ENCODE data around the gene LMNTD1.
"Not testable (repeated sequence)": the region's sequence is repeated elsewhere in the genome, so short reads cannot be mapped to it uniquely, and the experiment has no call there.

Gene LMNTD1

DNA sequence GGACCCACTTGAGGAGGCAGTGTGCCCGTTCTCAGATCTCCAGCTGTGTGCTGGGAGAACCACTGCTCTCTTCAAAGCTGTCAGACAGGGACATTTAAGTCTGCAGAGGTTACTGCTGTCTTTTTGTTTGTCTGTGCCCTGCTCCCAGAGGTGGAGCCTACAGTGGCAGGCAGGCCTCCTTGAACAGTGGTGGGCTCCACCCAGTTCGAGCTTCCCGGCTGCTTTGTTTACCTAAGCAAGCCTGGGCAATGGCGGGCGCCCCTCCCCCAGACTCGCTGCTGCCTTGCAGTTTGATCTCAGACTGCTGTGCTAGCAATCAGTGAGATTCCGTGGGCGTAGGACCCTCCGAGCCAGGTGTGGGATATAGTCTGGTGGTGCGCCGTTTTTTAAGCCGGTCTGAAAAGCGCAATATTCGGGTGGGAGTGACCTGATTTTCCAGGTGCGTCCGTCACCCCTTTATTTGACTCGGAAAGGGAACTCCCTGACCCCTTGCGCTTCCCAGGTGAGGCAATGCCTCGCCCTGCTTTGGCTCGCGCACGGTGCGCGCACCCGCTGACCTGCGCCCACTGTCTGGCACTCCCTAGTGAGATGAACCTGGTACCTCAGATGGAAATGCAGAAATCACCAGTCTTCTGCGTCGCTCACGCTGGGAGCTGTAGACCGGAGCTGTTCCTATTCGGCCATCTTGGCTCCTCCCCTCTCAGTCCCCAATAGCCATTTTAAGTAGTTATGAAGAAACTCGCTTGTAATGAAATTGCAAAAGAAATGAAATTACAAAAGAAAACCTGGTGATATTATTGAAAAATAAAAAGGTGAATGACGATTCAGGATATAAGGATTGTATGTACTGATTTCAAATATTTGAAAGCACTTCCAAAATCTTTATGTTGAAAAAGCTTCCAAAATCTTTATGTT, 63.9 kb downstream of the LMNTD1 start:
- not testable (repeated sequence) for DNase-seq (ENCODE audit: low spot score)

DNA sequence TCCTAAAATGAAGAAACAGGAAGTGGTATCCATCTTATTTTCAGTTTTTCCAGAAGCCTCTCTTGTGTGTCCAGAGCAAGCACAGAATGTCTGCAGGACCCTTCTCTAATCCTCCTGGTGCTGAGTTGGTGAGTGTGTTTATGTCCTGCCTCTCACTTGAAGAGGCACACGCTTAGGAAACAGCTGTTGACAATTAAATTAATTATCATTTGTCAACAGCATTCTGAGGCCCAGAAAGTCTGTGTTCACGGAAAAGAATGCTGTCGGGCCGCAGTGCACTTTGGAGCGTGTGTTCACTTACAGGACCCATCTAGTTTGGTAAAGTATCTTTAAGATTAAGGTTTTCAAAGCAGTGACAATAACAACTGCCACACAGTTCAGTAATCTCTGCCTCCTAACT, 70.5 kb downstream of the LMNTD1 start:
- DNase-seq (ENCODE audit: low spot score): no peak

DNA sequence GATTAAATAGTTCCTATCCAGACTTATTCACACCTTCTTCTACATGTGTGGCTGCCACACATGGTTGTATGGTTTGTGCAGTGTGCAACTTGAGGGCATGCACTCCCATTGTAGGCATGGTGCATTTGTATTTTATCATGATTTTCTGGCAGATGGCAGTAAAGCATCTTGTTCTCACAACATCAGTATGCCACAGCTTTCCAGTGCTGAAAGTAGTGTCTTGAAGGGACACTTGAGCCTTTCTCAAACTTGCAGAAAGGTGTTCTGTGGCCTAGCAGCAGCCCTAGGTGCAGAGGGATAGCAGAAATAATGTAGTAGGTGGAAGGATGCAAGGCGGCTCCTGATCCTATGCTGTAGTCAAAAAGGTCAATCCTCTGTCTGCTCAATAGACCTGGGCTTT, 72.9 kb downstream of the LMNTD1 start:
- no peak for DNase-seq (ENCODE audit: low spot score)

DNA sequence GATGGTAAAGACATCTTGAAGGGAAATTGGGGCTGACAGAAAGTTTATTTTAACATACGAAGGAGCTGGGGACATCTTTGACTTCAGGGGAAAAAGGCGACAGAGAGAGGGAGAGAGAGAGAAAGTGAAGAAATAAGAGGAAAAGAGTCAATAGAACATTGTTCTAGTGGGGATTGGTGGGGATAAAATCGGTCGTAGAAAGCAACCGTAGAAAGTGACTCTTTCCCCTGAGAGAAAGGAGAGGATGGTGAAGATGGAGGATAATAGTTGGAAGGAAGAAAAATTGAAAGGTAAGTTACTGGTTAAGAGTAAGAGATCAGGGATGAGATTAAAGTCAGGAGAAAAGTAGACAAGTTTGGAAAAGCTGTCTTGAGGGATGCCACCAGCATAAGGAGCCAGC, 75.9 kb downstream of the LMNTD1 start:
- no peak for DNase-seq (ENCODE audit: low spot score)

DNA sequence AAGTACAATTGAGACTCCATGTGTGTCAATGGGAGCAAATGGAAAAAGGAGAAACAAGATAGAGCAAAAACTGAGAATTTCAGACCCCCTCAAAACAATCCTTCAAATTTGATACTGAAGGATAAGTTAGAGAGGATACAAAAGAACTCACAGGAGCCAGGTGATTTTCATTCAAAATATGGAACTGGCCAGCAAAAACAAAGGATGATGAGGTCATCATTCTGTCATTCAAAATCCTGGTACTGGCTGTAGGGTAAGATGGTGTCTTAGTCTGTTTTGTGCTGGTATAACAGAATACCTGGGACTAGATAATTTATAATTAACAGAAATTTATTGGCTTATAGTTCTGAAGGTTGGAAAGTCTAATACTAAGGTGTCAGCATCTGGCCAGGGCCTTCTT, 80.6 kb downstream of the LMNTD1 start:
- DNase-seq (ENCODE audit: low spot score): no peak

DNA sequence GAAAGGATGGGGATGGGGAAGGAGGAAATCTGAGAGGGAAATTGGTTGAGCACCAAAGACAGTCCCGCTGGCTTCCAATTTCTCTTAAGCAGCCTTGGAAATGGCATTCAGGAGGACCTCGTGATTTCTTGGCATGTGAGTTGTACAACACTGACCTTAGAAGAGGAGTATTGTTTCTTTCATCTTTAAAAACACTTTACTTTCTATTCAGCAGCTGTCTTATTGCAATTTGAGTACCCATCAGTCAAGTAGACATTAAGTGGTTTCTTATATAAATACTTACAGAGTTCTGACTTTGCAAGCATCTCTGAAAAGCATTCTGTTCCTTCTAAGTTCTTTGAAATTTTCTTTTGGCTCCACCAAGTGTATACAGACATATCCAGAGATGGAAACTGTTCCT, 83.2 kb downstream of the LMNTD1 start:
- no peak for DNase-seq (ENCODE audit: low spot score)

DNA sequence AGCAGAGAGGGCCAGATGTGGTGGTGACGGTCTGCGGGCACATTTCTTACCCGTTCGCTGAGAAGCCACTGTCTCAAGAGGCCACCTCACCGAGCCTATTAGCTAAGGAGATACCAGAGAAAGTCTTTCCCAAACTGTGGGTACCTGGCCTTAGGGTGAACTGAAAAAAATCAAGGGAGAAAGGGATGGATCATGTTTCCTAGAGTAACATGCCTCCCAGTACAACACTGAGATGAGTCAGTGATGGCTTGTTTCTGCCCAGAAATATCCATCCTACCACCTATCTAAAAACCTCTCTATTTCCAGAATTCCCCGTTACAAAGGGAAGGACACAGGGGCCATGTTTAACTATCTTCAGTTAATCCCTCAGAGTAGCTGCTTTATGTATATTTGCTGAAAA, 83.7 kb downstream of the LMNTD1 start:
- DNase-seq (ENCODE audit: low spot score): no peak

DNA sequence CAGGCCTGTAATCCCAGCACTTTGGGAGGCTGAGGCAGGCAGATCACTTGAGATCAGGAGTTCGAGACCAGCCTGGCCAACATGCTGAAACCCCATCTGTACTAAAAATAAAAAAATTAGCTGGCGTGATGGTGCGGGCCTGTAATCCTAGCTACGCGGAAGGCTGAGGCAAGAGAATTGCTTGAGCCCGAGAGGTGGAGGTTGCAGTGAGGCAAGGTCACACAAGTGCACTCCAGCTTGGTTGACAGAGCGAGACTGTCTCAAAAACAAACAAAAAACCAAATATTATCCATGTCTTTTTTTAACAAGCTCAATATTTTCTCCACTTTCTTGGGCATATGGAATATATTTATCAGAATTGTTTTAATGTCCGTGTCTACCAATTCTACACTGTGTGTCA, 89.6 kb downstream of the LMNTD1 start:
- DNase-seq (ENCODE audit: low spot score): no peak

DNA sequence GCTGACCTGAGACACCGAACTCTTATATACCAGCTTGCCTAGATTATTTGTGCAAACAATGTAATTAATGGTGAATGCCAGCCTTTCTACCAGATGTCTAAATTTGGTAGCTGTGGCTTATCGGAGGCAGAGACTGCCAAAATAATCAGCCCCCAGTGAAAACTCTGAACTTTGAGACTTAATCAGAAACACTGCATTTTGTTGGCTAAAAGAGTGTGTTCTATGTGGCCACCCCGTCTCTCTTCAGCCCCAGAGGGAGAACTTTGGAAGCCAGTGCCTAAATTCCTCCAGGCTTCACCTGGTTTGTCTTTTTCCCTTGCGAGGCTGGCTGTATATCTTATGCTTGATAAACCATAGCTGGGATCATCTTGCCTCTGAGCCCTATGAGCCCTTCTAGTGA, 90.1 kb downstream of the LMNTD1 start:
- no peak for DNase-seq (ENCODE audit: low spot score)

DNA sequence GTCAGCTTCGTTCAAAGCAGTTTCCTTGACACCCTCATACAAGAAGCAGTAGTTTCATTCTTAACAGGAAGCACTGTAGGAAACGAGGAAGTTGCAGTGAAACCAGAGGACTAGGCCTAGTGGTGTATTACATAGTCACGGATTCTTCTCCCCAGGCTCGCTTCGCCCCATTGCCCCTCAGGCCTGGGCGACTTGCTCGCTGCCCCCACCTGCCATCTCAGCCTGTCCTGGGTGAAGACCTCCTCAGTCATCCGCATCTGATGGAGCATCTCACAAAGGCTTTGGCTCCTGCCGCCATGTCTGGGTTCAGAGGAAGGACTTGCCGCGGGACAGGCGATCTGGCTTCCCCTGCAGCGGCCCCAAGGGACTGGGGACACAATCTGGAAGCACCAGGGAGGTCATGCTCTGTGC, 93.5 kb downstream of the LMNTD1 start:
- no peak for DNase-seq (ENCODE audit: low spot score)

DNA sequence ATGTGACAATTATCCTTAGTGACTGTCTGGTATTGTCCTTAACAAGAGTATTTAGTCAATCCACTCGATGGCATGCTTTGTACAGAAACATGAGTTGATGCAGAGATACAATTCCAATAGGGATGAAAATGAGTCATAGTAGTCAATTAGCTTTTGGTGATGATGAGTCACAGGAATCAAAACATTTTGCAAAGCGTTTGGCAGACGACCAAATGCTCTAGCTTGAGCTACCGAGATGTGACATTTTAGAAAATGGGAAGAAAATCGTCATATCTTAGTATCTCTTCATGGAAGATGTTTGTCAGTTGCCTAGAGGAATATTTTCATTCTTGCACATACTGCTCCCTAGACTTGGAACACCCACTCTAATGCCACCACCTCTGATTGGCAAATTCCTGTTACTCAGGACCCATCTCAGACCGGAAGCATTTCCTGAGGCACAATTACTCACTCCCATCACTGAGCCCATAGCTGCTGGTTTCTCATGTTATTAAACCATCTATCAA, 95.0 kb downstream of the LMNTD1 start:
- no peak for DNase-seq (ENCODE audit: low spot score)

DNA sequence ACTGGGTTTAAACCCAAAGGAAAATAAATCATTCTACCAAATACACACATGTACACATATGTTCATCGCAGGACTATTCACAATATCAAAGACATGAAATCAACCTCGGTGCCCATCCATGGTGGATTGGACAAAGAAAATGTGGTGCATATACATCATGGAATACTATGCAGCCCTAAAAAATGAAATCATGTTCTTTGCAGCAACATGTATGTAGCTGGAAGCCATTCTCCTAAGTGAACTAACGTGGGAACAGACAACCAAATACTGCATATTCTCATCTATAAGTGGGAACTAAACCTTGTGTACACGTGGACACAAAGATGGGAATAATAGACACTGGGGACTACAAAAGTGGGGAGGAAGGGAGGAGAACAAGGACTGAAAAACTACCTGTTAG, 96.6 kb downstream of the LMNTD1 start:
- DNase-seq (ENCODE audit: low spot score): no peak

DNA sequence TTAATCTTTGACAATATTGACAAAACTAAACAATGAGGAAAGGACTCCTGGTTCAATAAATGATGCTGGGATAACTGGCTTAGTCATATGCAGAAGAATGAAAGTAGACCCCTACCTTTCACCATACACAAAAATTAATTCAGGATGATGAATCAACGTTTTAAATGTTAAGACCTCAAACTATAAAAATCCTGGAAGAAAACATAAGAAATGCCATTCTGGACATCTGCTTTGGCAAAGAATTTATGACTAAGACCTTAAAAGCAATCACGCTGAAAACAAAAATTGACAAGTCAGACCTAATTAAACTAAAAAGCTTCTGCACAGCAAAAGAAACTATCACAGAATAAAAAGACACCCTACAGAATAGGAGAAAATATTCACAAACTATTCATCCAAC, 97.4 kb downstream of the LMNTD1 start:
- no peak for DNase-seq (ENCODE audit: low spot score)

DNA sequence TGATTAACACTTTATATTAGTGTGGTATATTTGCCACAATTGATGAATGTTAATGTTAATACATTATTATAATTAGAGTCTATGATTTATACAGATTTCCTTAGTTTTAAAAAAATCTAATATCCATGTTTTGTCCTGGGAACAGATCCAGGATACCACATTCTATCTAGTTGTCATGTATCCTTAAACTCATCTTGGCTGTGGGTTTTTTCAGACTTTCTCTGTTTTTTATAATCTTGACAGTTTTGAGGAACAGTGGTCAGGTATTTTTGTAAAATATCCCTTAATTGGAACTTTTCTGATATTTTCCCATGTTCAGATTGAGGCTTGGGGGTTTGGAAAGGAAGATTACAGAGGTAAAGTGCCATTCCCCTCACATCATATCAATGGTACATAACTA, 104.1 kb downstream of the LMNTD1 start:
- DNase-seq (ENCODE audit: low spot score): no peak

DNA sequence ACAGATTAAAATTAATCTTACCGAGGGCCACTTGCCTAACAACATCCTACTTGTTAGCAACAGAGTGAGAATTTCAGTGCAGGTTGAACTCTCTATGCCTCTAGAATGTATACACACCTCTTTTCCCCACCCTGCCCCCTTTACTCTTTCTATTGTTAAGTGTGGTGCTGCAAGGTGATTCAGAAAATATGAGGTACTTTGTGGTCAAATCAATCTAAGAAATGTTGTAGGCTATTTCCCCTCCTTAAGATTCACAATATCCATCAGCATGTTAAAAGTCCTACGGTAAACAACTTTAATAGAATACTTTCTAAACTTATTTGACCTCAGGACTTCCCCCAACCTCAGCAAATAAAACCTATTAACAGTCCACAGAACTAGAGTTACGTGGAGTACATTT, 106.0 kb downstream of the LMNTD1 start:
- DNase-seq (ENCODE audit: low spot score): no peak

DNA sequence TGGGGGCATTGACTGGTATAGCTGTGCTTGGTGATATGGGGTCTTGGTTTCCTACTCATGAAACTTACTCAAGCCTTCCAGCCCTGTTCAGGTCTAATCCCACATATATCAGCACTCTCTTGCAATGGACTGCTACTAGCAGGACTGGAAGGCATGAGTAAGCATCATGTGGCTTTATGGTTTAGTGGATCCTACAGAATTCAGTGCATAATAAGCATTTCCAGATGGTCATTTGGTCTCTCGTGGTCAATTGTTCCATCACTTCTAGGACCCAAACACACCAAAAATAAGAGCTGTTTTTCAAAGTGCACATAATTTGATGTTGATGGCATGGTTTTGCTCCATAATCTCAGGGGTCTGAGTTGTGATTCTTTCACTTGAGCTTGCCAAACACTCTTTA, 114.4 kb downstream of the LMNTD1 start:
- no peak for DNase-seq (ENCODE audit: low spot score)

DNA sequence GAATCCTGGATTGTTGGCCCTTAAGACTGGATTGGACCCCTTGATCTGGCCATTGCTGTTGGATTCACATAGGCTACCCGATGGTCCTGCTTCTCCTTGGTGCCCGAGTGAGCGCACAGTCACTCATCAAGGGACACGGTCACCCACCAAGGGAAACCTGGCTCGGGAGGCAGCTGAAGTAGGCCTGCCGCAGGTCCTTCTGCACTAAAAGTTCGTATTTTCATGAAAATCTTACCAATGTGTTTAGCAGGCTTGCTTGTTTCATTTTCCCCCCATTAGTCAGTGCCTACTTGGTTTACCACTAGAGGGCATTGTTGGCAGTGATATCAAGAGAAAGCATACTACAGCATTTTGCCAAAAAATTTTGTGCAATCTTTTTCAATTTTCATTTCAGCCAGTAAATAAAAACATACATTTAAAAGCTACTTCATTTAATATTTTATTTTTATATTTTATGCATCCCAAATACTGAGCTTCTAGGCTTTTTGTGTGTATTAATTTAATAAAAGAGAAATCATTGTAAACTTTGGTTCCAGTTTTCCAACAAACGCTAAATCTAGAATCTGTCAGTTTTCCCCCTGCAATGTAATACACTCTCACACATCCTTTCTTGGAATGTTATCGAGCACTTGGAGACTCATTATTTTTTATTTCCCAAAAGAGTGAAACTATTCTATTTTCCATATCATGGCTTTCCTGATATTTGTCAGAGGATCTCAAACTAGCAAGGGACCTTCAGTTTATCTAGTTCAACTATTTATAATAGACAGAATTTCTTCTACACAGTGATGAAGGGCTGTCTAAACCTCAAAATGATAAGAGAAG, 116.7 kb downstream of the LMNTD1 start:
- peak; percentile 26 for DNase-seq (ENCODE audit: low spot score)

DNA sequence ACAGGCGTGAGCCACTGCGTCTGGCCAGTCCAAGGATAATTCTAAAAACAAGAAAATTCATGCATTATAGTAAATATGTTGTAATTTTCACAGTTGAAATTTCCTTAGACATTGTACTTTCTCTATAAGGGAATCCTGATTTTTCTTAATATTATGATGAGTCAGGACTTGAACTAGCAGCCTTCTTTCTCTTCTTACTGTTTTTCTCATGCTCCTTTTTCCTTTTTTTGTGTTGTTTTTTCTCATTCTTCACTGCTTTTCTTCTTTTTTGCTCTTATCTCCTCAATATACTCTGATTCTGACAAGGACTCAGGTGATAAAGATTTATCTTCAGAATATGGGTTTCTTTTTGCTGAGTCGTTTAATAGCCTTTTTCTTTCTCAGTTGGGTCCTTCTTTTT, 117.7 kb downstream of the LMNTD1 start:
- DNase-seq (ENCODE audit: low spot score): no peak

DNA sequence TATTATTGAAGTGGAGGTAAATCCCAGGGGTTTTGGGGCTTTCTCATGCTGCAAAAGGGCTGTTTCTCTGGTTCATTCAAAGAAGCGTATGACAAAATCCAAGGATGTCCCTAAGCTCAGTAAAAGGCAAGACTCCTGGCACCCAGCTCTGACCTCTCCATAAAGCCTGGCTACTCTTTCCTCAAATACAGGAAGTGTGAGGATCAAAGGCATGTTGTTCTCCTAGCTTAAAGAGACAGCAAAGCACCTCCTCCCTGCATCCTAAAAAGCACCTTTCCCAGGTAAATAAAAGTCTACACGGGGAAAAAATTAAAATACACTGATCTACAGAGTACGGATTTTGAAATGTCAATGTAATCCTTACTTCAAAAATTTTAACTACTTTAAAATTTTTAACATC, 118.6 kb downstream of the LMNTD1 start:
- no peak for DNase-seq (ENCODE audit: low spot score)

DNA sequence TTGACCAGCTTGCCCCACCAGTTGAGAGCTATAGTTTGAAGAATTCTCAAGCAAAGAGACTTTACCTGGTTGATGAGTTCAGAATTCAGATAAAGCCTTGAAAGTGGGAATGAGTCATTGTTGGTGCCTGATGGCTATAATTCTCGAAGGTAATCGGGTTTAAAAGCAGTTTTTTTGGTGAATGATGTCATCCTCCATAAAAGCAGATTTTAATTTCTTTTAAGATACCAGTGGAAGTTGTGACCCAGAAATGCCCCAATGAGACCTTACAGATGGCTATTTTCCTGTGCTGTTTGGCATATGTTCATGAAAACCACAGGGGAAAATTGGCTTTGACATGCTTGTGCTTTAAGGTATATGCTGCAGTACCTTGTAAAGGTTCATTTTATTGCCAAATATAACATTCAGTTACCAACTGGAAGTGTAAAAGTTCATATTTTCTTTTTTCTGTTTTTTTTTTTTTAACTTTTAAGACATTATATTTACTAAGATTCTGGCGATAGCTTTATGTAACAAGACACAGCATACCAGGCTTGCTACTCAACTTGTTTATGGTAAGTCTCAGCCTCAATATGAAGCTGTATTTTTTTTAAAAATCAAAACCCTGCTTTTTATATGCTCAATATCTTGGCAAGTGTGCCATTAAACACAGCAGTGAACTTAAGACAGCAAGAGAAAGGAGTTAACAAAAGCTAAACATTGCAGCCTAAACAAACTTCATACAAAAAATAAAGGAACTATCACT, 119.3 kb downstream of the LMNTD1 start:
- no peak for DNase-seq (ENCODE audit: low spot score)

DNA sequence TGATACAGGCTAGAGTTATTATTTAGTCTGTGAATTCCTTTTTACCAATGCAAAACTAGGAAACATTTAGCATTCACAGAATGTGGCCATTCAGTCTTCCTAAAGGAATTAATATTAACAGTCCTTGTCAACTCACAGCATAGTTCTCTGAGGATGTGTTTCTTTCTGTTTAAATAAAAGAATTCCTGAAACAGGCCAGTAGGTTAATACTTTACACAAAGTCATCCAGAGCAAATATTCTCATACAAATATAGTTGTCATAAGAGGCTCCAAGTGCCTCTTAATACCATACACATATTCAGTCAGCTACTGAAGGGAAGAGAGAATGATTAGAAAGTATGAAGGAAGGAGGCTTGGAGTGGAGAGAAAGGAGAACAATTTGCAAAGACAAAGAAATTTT, 120.1 kb downstream of the LMNTD1 start:
- no peak for DNase-seq (ENCODE audit: low spot score)
